Mesenchymal stem cell (in vitro differentiated cells and primary cell): ENCODE measurements around the gene KLHL30.

Experiments used
- DNase-seq: peaks from one replicate; pipeline ENCODE4 v3.0.0-alpha.2; 2013
- H2AFZ ChIP-seq: one replicate; pipeline ENCODE4 v1.6.1; 2013; ENCODE audit warnings: low read depth, mild to moderate bottlenecking, control low read depth, inconsistent platforms, low read length, moderate library complexity
- H2AK5ac ChIP-seq: 2 replicates; pipeline ENCODE4 v1.6.1; 2013; ENCODE audit warnings: low read length, moderate library complexity, mild to moderate bottlenecking, inconsistent platforms; ENCODE audit not compliant: severe bottlenecking
- H2BK120ac ChIP-seq: one replicate; pipeline ENCODE4 v1.6.1; 2013; ENCODE audit warnings: low read depth, mild to moderate bottlenecking, inconsistent platforms, low read length, moderate library complexity
- H2BK12ac ChIP-seq, 2 experiments: one replicate each; pipeline ENCODE4 v1.6.1; 2013; ENCODE audit warnings: inconsistent platforms in 2 of 2, low read length in 2 of 2, mild to moderate bottlenecking in 2 of 2, moderate library complexity in 2 of 2, control low read depth in 1 of 2
- H2BK15ac ChIP-seq: one replicate; pipeline ENCODE4 v1.6.1; 2013; ENCODE audit warnings: mild to moderate bottlenecking, low read depth, inconsistent platforms; ENCODE audit not compliant: poor library complexity, severe bottlenecking
- H2BK5ac ChIP-seq: 2 replicates; pipeline ENCODE4 v1.6.1; 2013; ENCODE audit warnings: low read depth, mild to moderate bottlenecking, low read length, control low read depth, inconsistent platforms; ENCODE audit not compliant: poor library complexity, severe bottlenecking
- H3K14ac ChIP-seq, 2 experiments: one replicate each; pipeline ENCODE4 v1.6.1; 2013; ENCODE audit warnings: inconsistent platforms in 2 of 2, low read length in 2 of 2, control low read depth in 1 of 2, mild to moderate bottlenecking in 1 of 2, moderate library complexity in 1 of 2
- H3K18ac ChIP-seq, 2 experiments: one replicate each; pipeline ENCODE4 v1.6.1; 2013; ENCODE audit warnings: inconsistent platforms in 2 of 2, low read length in 2 of 2, control low read depth in 1 of 2, low read depth in 1 of 2, mild to moderate bottlenecking in 1 of 2
- H3K23ac ChIP-seq, 2 experiments: one replicate each; pipeline ENCODE4 v1.6.1; 2013; ENCODE audit warnings: inconsistent platforms in 2 of 2, low read length in 2 of 2, mild to moderate bottlenecking in 2 of 2, moderate library complexity in 2 of 2, control low read depth in 1 of 2
- H3K27ac ChIP-seq: 2 replicates; pipeline ENCODE4 v1.5.1; 2013; ENCODE audit warnings: mild to moderate bottlenecking, moderate library complexity, low read length, control low read depth, inconsistent platforms; ENCODE audit not compliant: poor library complexity, severe bottlenecking
- H3K27me3 ChIP-seq, 2 experiments: 2 replicates each; pipeline versions ENCODE4 v1.6.1 to v1.7.0; 2013; ENCODE audit warnings: low read length in 2 of 2, mild to moderate bottlenecking in 2 of 2, moderate library complexity in 2 of 2, control low read depth in 1 of 2, inconsistent platforms in 1 of 2; ENCODE audit not compliant: control insufficient read depth in 1 of 2, insufficient read depth in 1 of 2
- H3K36me3 ChIP-seq, 2 experiments: 2 replicates each; pipeline versions ENCODE4 v1.6.1 to v1.7.0; 2013; ENCODE audit warnings: low read length in 2 of 2, control low read depth in 1 of 2, inconsistent platforms in 1 of 2, low read depth in 1 of 2, mild to moderate bottlenecking in 1 of 2; ENCODE audit not compliant: insufficient read depth in 2 of 2, control insufficient read depth in 1 of 2
- H3K4ac ChIP-seq, 2 experiments: one replicate each; pipeline ENCODE4 v1.6.1; 2013; ENCODE audit warnings: inconsistent platforms in 2 of 2, low read length in 2 of 2, mild to moderate bottlenecking in 2 of 2, moderate library complexity in 2 of 2, control low read depth in 1 of 2, low read depth in 1 of 2
- H3K4me1 ChIP-seq: 2 replicates; pipeline ENCODE4 v1.6.1; 2013; ENCODE audit warnings: low read depth, low read length, control low read depth; ENCODE audit not compliant: control insufficient read depth, insufficient read depth
- H3K4me2 ChIP-seq: 2 replicates; pipeline ENCODE4 v1.6.1; 2013; ENCODE audit warnings: low read length, mild to moderate bottlenecking, inconsistent platforms; ENCODE audit not compliant: poor library complexity, severe bottlenecking
- H3K4me3 ChIP-seq, 2 experiments: 2 replicates each; pipeline versions ENCODE4 v1.5.1 to v1.7.0; 2013; ENCODE audit warnings: low read length in 2 of 2, mild to moderate bottlenecking in 2 of 2, control low read depth in 1 of 2, low read depth in 1 of 2; ENCODE audit not compliant: insufficient read depth in 1 of 2
- H3K79me1 ChIP-seq: replicated peaks from 2 replicates; pipeline ENCODE4 v1.6.1; 2013; ENCODE audit warnings: mild to moderate bottlenecking, control low read depth, low read length, inconsistent platforms; ENCODE audit not compliant: poor library complexity, severe bottlenecking
- H3K9ac ChIP-seq: 2 replicates; pipeline ENCODE4 v1.7.0; 2013; ENCODE audit warnings: mild to moderate bottlenecking, low read length, moderate library complexity
- H3K9me3 ChIP-seq: 2 replicates; pipeline ENCODE4 v1.7.0; 2013; ENCODE audit warnings: mild to moderate bottlenecking, low read length; ENCODE audit not compliant: control insufficient read depth
- H4K8ac ChIP-seq: one replicate; pipeline ENCODE4 v1.6.1; 2013; ENCODE audit warnings: inconsistent platforms, mild to moderate bottlenecking, low read length, moderate library complexity
- H4K91ac ChIP-seq: one replicate; pipeline ENCODE4 v1.6.1; 2013; ENCODE audit warnings: mild to moderate bottlenecking, low read length, inconsistent platforms
- WGBS: methylation state at CpG from one replicate; pipeline ENCODE4 v1.1.7; 2013; ENCODE audit warnings: mixed read lengths; 5-methylcytosine and 5-hydroxymethylcytosine counted together

KLHL30 gene

DNA sequence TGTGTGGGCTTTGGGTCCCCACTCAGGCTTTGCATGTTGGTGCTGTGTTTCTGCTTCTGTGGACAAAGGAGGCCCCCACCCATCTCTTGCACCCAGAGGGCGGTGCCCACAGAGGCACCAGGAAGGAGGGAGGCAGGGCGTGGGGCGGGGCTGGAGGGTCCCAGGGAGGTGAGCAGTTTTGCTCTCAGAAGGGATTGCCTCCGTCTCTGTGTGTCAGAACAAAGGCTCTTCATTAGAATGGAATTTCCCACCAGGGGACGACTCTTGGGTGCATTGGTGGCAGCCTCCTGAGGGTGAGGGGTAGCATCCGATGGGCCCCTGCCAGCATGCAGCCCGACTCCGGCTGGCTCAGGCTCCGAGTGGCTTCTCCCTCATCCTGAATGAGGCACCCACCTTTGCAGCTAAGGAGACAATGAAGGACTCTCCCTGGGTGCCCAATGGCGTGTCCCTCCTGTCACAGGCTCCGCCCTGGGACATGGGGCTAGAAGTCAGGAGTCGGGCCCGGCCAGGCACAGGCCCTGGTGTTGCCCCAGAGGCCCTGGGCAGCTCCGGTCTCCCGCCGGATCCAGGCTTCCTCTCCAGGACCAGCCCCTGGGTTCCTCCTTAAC lies 13.3 kb downstream of the KLHL30 start:
- Histone ChIP-seq H3K4ac (no peak overlapping the region), H3K4me1 (peaks cover 31% of the 10 kb centered on the region), H3K14ac (no peak overlapping the region), H3K79me1 (no peaks in the 10 kb centered on the region), H2AFZ (no peak overlapping the region), H3K9ac (no peak overlapping the region), H3K18ac (peak overlapping the region in 1 of 2 experiments; percentile 29), H3K4me2 (no peak overlapping the region), H2BK5ac (no peak overlapping the region), H2BK12ac (no peak overlapping the region), H2BK120ac (no peak overlapping the region), H3K23ac (no peak overlapping the region), H3K27me3 (no peaks in the 10 kb centered on the region), H4K8ac (no peak overlapping the region), H3K4me3 (no peak overlapping the region), H2BK15ac (no peak overlapping the region), H2AK5ac (no peak overlapping the region), H4K91ac (no peak overlapping the region), H3K36me3 (no peaks in the 10 kb centered on the region), H3K27ac (no peak overlapping the region), H3K9me3 (no peaks in the 10 kb centered on the region)
- WGBS: 72% methylated on average over 16 of the region's 16 CpGs
- DNase-seq: no peak

DNA sequence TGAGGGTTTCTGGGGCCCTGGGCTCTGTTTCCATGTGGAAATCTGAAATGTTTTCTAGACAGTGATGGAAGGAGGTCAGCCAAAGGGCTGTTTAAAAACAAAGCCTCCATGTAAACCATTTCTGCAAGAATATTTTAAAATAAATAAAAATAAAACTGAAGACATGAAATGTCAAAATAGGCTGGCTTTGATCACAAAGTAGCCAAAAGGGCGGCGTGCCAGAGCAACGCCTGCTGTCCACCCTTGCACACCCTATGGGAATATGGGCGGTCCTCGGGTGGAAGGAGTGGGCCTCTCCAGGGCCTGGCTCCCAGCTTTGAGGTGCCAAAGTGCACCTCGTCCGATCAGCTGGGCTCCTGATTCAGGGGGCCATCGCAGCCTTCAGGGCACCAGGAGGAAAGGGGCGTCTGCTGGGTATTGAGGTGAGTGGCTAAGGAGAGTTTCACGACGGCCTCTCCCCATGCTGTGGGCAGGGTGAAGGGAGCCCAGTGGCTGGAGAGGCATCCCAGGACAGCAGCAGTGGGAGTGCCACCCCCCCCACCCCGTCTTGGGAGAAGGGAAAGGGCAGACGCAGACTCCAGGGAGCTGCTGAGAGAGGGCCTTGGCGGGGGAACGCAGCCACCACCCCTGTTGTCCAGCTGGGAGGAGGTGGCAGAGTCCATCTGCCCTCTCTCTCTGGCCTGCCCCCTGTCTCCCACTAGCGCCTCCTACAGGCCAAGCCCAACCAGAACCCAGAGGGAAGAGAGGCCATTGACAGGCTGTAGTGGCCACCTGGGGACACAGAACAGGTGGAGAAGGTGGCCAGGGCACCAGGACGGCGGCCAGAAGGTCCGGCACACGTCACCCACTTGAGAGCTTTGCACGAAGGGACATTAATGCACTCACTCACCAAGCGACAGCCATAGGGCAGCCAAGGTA lies 14.6 kb downstream of the KLHL30 start:
- Histone ChIP-seq H3K23ac (no peak overlapping the region), H2BK5ac (no peak overlapping the region), H2BK15ac (peak overlapping the region; percentile 76), H3K36me3 (no peaks in the 10 kb centered on the region), H3K27me3 (peaks cover 0 to 2% of the 10 kb centered on the region in 2 experiments), H3K4me2 (no peak overlapping the region), H2BK120ac (no peak overlapping the region), H3K9me3 (no peaks in the 10 kb centered on the region), H2BK12ac (no peak overlapping the region), H3K4me3 (no peak overlapping the region), H2AFZ (no peak overlapping the region), H4K91ac (no peak overlapping the region), H3K4ac (no peak overlapping the region), H3K18ac (no peak overlapping the region), H3K79me1 (no peaks in the 10 kb centered on the region), H4K8ac (no peak overlapping the region), H2AK5ac (no peak overlapping the region), H3K27ac (no peak overlapping the region), H3K4me1 (peaks cover 34% of the 10 kb centered on the region), H3K9ac (no peak overlapping the region), H3K14ac (no peak overlapping the region)
- WGBS: 89% methylated on average over 22 of the region's 22 CpGs
- DNase-seq: no peak

DNA sequence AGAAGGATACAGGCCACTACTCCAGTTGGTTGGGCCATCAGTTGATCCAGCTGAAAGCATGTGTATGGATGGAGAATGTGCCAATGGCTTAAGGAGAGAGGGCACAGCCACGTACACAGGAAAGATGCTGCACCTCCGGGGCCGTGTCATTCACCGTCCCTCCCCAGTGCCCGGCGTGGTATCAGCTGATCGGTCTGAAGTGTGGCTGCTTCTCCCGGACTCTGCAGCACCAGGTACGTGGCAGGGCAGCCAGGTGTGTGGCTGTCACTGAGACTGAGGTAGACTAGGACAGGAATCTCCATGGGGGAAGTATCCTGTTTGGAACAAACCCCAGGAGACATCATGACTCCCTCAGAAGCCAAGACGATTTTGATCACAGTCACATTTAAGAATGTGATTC lies 16.1 kb downstream of the KLHL30 start:
- Histone ChIP-seq H3K36me3 (no peaks in the 10 kb centered on the region), H3K27ac (no peak overlapping the region), H4K8ac (no peak overlapping the region), H2AFZ (no peak overlapping the region), H3K9ac (no peak overlapping the region), H2BK5ac (no peak overlapping the region), H2BK12ac (peak overlapping the region in 1 of 2 experiments; percentile 31), H3K14ac (no peak overlapping the region), H3K4me3 (no peak overlapping the region), H2BK15ac (no peak overlapping the region), H3K4me1 (peaks cover 44% of the 10 kb centered on the region), H3K27me3 (peaks cover 0 to 7% of the 10 kb centered on the region in 2 experiments), H3K4me2 (no peak overlapping the region), H3K18ac (no peak overlapping the region), H3K23ac (no peak overlapping the region), H3K79me1 (no peaks in the 10 kb centered on the region), H2BK120ac (no peak overlapping the region), H3K9me3 (no peaks in the 10 kb centered on the region), H4K91ac (no peak overlapping the region), H3K4ac (no peak overlapping the region), H2AK5ac (peak overlapping the region; percentile 85)
- DNase-seq: no peak
- WGBS: 94% methylated on average over 9 of the region's 10 CpGs

DNA sequence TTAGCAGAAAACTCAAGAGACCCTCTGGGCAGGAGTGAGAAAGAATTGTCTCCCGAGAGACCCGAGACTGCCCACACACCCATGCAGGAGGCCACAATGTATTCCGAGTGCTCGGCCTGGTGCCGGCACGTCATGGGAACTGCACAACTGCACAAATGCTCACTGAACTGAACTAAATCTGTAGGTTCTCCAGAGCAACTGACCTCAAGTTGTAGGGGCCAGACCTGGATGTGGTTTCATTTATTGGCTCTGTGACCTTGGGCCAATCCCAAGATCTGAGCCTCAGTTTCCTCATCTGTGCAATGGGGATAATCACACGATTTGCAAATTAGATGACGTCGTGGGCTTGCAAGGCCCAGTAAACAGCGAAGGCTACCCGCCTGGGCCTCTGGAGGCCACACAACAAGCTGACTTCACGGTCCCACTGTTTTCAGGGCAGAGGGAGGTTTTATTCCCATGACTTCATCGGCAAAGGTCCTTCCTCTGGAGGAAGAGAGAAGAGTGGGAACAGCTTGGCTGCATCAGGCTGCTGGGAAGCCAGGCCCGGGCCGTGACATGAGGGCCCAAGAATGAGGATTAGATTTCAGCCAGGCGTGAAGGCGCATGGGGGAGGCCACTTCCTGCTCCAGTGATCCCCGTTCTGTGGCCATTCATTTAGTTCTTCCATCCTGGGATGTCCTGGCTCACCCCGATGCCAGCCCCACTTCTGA lies 16.7 kb downstream of the KLHL30 start:
- Histone ChIP-seq H3K9ac (peak overlapping the region; percentile 47), H2AFZ (no peak overlapping the region), H3K27me3 (peaks cover 0 to 7% of the 10 kb centered on the region in 2 experiments), H2BK12ac (no peak overlapping the region), H3K79me1 (no peaks in the 10 kb centered on the region), H3K27ac (peak overlapping the region; percentile 16), H2AK5ac (no peak overlapping the region), H3K18ac (peak overlapping the region in 1 of 2 experiments; percentile 46), H2BK15ac (no peak overlapping the region), H3K9me3 (no peaks in the 10 kb centered on the region), H2BK120ac (no peak overlapping the region), H4K8ac (peak overlapping the region; percentile 19), H3K14ac (no peak overlapping the region), H2BK5ac (no peak overlapping the region), H3K4ac (peak overlapping the region in 1 of 2 experiments; percentile 54), H4K91ac (peak overlapping the region; percentile 35), H3K4me2 (no peak overlapping the region), H3K4me1 (peaks cover 44% of the 10 kb centered on the region), H3K4me3 (no peak overlapping the region), H3K36me3 (no peaks in the 10 kb centered on the region), H3K23ac (no peak overlapping the region)
- WGBS: 81% methylated on average over 19 of the region's 19 CpGs
- DNase-seq: peak; percentile 86
